Breast epithelium (tissue), 3 donors: ENCODE measurements around the gene CTIF.

Experiments used
- POLR2A ChIP-seq: fragments of 450-650 bp; IDR thresholded peaks from one replicate; pipeline ENCODE4 v1.6.1; 2016; ENCODE audit warnings: antibody characterized with exemption, mild to moderate bottlenecking, moderate library complexity
- POLR2AphosphoS5 ChIP-seq, 3 donors: sonication (generic); formaldehyde crosslinking; IDR thresholded peaks; one replicate each; pipeline ENCODE4 v1.6.1; 2017; ENCODE audit warnings: antibody characterized with exemption in 3 of 3
- TF ChIP-seq, protein P1 (sequence below), 3 donors: fragments of 450-650 bp; IDR thresholded peaks; one replicate each; pipeline ENCODE4 v1.5.1; 2016 to 2017; ENCODE audit warnings: antibody characterized with exemption in 3 of 3, mild to moderate bottlenecking in 3 of 3, moderate library complexity in 3 of 3

DNA sequence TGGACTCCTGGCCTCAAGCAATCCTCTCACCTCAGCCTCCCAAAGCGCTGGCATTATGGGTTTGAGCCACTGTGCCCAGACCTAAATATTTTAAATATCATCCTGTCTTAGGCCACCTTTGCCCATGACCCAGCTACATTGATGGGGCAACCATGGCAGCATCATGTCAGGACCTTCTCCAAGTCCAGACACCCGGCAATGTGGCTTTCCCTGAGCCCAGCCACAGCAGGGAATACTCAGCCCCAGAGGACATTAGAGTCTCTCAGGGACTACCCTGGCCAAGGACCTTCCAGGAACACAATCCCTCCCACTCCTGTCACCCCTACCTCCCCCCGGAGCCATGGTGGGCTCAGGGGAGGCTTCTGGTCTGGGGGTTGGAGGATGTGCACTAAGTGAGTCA lies 339.1 kb downstream of the CTIF start:
- TF ChIP-seq, protein P1, sequence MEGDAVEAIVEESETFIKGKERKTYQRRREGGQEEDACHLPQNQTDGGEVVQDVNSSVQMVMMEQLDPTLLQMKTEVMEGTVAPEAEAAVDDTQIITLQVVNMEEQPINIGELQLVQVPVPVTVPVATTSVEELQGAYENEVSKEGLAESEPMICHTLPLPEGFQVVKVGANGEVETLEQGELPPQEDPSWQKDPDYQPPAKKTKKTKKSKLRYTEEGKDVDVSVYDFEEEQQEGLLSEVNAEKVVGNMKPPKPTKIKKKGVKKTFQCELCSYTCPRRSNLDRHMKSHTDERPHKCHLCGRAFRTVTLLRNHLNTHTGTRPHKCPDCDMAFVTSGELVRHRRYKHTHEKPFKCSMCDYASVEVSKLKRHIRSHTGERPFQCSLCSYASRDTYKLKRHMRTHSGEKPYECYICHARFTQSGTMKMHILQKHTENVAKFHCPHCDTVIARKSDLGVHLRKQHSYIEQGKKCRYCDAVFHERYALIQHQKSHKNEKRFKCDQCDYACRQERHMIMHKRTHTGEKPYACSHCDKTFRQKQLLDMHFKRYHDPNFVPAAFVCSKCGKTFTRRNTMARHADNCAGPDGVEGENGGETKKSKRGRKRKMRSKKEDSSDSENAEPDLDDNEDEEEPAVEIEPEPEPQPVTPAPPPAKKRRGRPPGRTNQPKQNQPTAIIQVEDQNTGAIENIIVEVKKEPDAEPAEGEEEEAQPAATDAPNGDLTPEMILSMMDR (IDR thresholded peaks at IDR 0.05): no peak
- TF ChIP-seq POLR2A: no peak
- no peak for TF ChIP-seq POLR2AphosphoS5 (IDR thresholded peaks at IDR 0.05)
